HL-60/S4 treated with phorbol 12-myristate 13-acetate at 8.2 ng/mL for 4 days and 3 days (cell line): ENCODE data around the gene GC.
"Not testable (repeated sequence)": the region's sequence is repeated elsewhere in the genome, so short reads cannot be mapped to it uniquely, and the experiment has no call there.

Source experiments
- in situ Hi-C: fragments of 300-500 bp; cut with MboI; formaldehyde crosslinking; loops from 2 replicates; pipeline ENCODE4 v1.15.0; 2022; ENCODE audit warnings: low sequenced_read_pairs

The GC gene

GRCh38 chr4:71783972-71784371, at the start of gene GC:
GC (minus strand) TSS chr4:71784079; CDS start chr4:71784018, 61 bp downstream.
- in situ Hi-C loops, result no loop called here

- in situ Hi-C loops, result no loop called here
Measured at GRCh38 chr4:71833232-71833900, 49.5 kb upstream of the GC start.

- in situ Hi-C loops, result no loop called here
Measured at GRCh38 chr4:71832049-71832448, 48.2 kb upstream of the GC start.

GRCh38 chr4:71830497-71831190, 46.8 kb upstream of the GC start:
- in situ Hi-C loops, result no loop called here

- in situ Hi-C loops, result no loop called here
Measured at GRCh38 chr4:71828470-71828869, 44.6 kb upstream of the GC start.

- in situ Hi-C loops, result no loop called here
Measured at GRCh38 chr4:71827826-71828225, 43.9 kb upstream of the GC start.

- in situ Hi-C loops, result no loop called here
Measured at GRCh38 chr4:71816676-71817303, 32.9 kb upstream of the GC start.

- in situ Hi-C loops, result no loop called here
Measured at GRCh38 chr4:71814433-71814832, 30.6 kb upstream of the GC start.

GRCh38 chr4:71809805-71810204, 25.9 kb upstream of the GC start:
- in situ Hi-C loops, result not testable (repeated sequence)

GRCh38 chr4:71807469-71807868, 23.6 kb upstream of the GC start:
- in situ Hi-C loops, result no loop called here

GRCh38 chr4:71805230-71805629, 21.4 kb upstream of the GC start:
- in situ Hi-C loops, result not testable (repeated sequence)

- in situ Hi-C loops, result not testable (repeated sequence)
Measured at GRCh38 chr4:71804017-71804697, 20.3 kb upstream of the GC start.

- in situ Hi-C loops, result no loop called here
Measured at GRCh38 chr4:71785959-71786358, 2.1 kb upstream of the GC start.

- in situ Hi-C loops, result no loop called here
Measured at GRCh38 chr4:71784569-71785197, 804 bp upstream of the GC start.

- in situ Hi-C loops, result no loop called here
Measured at GRCh38 chr4:71777891-71778290, 6.0 kb downstream of the GC start.

GRCh38 chr4:71775449-71775848, 8.4 kb downstream of the GC start:
- in situ Hi-C loops, result no loop called here

- in situ Hi-C loops, result no loop called here
Measured at GRCh38 chr4:71774136-71774535, 9.7 kb downstream of the GC start.

- in situ Hi-C loops, result no loop called here
Measured at GRCh38 chr4:71773004-71773403, 10.9 kb downstream of the GC start.

GRCh38 chr4:71772592-71772991, 11.3 kb downstream of the GC start:
- in situ Hi-C loops, result no loop called here

- in situ Hi-C loops, result no loop called here
Measured at GRCh38 chr4:71771613-71772012, 12.3 kb downstream of the GC start.

- in situ Hi-C loops, result no loop called here
Measured at GRCh38 chr4:71769434-71769833, 14.4 kb downstream of the GC start.
